Measurements from ENCODE around the gene PLEKHM3.

The PLEKHM3 gene

DNA sequence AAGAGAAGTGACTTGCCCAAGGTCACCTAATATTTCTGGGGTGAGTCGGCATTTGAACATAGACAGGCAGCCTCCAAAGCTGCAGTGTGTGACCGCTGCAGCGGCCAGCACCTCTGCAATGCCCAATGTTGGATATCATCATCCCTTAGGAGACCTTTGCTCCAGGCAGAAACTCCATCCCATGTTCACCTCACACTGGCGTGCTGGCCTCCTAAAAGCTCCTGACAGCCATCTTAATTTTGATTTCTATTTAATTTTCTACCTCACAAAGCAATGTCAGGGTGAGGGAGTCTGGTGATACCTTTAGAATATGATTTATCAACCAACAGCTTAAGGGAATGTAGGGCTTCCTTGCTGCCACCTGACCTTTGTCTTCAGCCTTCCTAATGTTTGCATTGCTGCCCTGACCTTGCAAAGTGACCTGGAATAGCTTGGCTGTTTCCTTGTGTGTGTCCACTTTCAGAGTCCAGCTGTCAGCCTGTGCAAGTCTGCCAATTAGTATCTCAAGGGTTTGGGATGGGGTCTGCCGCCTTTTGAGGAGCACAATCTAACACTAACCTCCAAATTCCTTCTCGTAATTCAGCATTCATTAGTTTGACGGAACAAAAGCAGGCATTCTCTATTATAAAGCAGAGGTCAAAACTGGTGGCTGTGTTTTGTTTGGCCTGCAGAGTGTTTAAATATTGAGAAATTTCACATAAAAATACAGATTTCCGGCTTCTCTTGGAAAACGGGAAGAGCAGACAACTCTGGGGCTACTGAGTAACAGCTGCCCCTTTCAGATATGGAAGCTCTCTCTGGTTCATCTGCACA lies 127.6 kb downstream of the PLEKHM3 start:
- H3K27ac ChIP-seq (ENCODE audit: low read depth, low read length): no peak overlapping the region
- no peaks in the 10 kb centered on the region for H3K9me3 ChIP-seq (ENCODE audit: control insufficient read depth in 5 of 5, low read length in 5 of 5)
- no peak overlapping the region for H3K9ac ChIP-seq (ENCODE audit: low read length in 5 of 5)
- H3K27me3 ChIP-seq (ENCODE audit: control insufficient read depth in 5 of 5, insufficient read depth in 4 of 5, low read length in 5 of 5): no peaks in the 10 kb centered on the region
- H3K4me1 ChIP-seq (ENCODE audit: control insufficient read depth in 5 of 5, insufficient read depth in 5 of 5, low read length in 5 of 5): peaks cover 0 to 24% (median 7%) of the 10 kb centered on the region in 5 donors
- H3K4me3 ChIP-seq (ENCODE audit: low read depth in 1 of 5, low read length in 5 of 5): no peak overlapping the region
- peaks cover 7 to 32% (median 19%) of the 10 kb centered on the region in 5 donors for H3K36me3 ChIP-seq (ENCODE audit: control insufficient read depth in 5 of 5, insufficient read depth in 5 of 5, low read length in 5 of 5)

DNA sequence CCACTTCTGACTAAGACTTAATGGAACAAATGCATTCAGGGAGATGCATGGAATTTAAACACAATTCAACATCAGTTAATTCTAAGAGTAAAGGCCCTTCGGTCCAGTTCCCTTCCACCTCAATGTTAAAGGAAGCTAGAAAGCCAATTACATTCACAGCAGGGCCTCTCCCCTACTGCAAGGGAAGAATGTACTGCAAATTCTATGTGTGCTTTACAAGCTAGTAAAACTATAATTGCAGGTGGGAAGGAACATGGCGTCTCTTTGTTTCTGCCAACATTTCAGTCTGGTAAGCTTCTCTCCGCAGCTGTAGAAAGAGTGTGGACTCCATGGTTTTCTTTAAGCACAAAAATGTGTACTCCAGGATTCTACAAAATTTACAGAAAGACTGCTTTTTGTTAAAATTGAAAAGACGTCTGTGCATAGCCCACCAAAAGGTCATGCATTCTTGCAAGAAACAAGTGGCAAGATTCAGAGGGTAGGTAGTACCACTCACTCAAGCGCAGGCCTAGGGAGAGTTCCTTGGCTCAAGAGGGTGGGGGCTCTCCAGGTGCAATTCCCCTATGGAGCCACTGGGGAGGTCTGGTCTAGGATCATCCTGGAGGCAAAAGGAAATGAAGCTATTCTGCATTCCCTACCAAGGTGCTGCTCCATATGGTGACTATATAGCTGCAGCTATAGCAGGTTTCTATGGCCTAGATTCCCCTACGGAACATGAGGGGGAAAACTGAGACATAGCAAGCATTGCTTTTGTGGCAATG lies 128.6 kb downstream of the PLEKHM3 start:
- Histone ChIP-seq H3K4me1 (ENCODE audit: control insufficient read depth in 5 of 5, insufficient read depth in 5 of 5, low read length in 5 of 5) (peaks cover 0 to 27% (median 9%) of the 10 kb centered on the region in 5 donors), H3K9me3 (ENCODE audit: control insufficient read depth in 5 of 5, low read length in 5 of 5) (no peaks in the 10 kb centered on the region), H3K27me3 (ENCODE audit: control insufficient read depth in 5 of 5, insufficient read depth in 4 of 5, low read length in 5 of 5) (no peaks in the 10 kb centered on the region), H3K36me3 (ENCODE audit: control insufficient read depth in 5 of 5, insufficient read depth in 5 of 5, low read length in 5 of 5) (peaks cover 7 to 28% (median 15%) of the 10 kb centered on the region in 5 donors), H3K27ac (ENCODE audit: low read depth, low read length) (no peak overlapping the region), H3K4me3 (ENCODE audit: low read depth in 1 of 5, low read length in 5 of 5) (no peak overlapping the region), H3K9ac (ENCODE audit: low read length in 5 of 5) (no peak overlapping the region)

DNA sequence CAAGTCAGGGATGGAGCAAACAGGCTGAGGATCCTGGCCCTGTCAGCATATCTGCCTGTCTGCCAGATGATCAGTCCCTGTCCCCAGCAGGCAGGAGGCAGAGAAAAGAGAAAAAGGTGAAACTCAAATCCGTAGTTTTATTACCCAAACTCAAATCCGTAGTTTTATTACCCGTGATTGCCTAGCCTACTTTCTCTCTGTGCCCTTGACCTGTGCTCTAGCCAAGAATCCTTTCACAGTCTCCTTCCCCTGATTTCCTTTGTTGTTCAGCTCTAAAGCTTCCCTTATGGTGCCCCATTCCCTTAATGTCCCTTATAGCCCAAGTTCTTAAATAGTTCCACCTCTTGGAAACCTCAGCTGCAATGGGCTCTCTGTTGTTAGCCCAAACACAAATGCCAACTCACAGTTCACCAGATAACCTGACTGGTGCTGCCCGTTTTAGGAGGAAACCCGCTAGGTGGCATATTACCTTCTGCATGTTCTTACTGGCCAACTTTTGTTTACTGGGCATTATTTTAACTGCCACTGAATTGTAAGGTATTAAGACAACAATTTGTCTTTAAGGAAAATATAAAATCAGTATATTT lies 130.0 kb downstream of the PLEKHM3 start:
- Histone ChIP-seq H3K9ac (ENCODE audit: low read length in 5 of 5) (no peak overlapping the region), H3K27me3 (ENCODE audit: control insufficient read depth in 5 of 5, insufficient read depth in 4 of 5, low read length in 5 of 5) (no peaks in the 10 kb centered on the region), H3K4me1 (ENCODE audit: control insufficient read depth in 5 of 5, insufficient read depth in 5 of 5, low read length in 5 of 5) (peaks cover 0 to 27% (median 9%) of the 10 kb centered on the region in 5 donors), H3K27ac (ENCODE audit: low read depth, low read length) (no peak overlapping the region), H3K36me3 (ENCODE audit: control insufficient read depth in 5 of 5, insufficient read depth in 5 of 5, low read length in 5 of 5) (peaks cover 3 to 15% (median 8%) of the 10 kb centered on the region in 5 donors), H3K9me3 (ENCODE audit: control insufficient read depth in 5 of 5, low read length in 5 of 5) (no peaks in the 10 kb centered on the region), H3K4me3 (ENCODE audit: low read depth in 1 of 5, low read length in 5 of 5) (no peak overlapping the region)

DNA sequence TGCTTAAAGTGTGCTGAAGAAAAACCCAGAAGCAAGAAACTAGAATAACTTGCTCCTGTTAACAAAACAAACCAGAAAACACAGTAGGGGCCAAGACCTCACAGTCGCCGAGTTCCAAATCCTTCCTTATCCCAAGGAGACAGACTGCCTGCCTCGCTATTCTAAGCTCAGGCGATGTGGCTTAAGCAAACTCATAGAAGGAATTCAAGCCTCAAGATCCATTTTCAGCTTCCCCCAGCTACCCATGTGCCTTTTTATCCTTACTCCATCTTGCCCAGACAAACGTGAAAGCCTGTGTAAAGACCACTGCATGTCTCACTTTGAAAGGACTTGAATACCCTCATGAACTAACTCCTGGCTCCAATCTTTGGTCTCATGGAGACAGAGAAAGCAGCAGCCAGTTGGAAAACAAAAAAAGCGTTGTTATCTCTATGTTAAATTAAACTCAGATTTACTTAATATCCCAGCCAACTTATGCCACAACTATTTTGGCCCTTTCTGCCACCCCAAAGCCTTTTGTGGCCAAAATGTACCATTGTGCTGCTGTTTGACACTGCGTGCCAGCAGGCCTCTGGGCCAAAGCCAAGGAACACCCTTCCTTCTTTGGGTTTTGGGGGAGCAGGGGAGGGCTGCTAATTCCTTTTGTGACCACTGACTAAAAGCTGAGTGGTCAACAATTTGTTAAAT lies 132.5 kb downstream of the PLEKHM3 start:
- H3K9me3 ChIP-seq (ENCODE audit: control insufficient read depth in 5 of 5, low read length in 5 of 5): no peaks in the 10 kb centered on the region
- H3K27ac ChIP-seq (ENCODE audit: low read depth, low read length): no peak overlapping the region
- H3K9ac ChIP-seq (ENCODE audit: low read length in 5 of 5): no peak overlapping the region
- H3K4me3 ChIP-seq (ENCODE audit: low read depth in 1 of 5, low read length in 5 of 5): no peak overlapping the region
- H3K36me3 ChIP-seq (ENCODE audit: control insufficient read depth in 5 of 5, insufficient read depth in 5 of 5, low read length in 5 of 5): peaks cover 0 to 4% (median 0%) of the 10 kb centered on the region in 5 donors
- peaks cover 0 to 27% (median 11%) of the 10 kb centered on the region in 5 donors for H3K4me1 ChIP-seq (ENCODE audit: control insufficient read depth in 5 of 5, insufficient read depth in 5 of 5, low read length in 5 of 5)
- H3K27me3 ChIP-seq (ENCODE audit: control insufficient read depth in 5 of 5, insufficient read depth in 4 of 5, low read length in 5 of 5): no peaks in the 10 kb centered on the region

- Histone ChIP-seq H3K27ac (ENCODE audit: low read depth, low read length) (no peak overlapping the region), H3K36me3 (ENCODE audit: control insufficient read depth in 5 of 5, insufficient read depth in 5 of 5, low read length in 5 of 5) (no peaks in the 10 kb centered on the region)
Measured at GRCh38 chr2:207891086-207891844, 134.1 kb downstream of the PLEKHM3 start.

DNA sequence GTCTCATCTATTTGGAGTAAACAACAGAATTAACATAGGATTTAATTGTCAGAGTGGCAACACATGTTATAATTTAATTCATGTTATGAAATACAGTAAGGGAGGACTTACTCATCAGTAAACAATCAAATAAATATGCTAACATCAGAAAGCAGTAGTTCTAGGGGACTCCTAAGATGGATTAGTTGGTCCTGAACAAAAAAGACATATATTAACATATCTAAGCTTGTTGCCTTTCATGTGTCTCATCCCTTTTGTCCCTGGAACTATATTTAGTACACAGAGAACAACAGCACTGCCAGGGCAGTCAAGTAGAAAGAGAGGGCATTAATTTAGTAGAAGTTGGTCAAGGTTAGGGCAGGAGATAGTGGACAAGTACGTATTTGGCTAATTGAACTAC lies 137.8 kb downstream of the PLEKHM3 start:
- no peak overlapping the region for H3K4me3 ChIP-seq (ENCODE audit: low read depth in 1 of 5, low read length in 5 of 5)
- H3K9me3 ChIP-seq (ENCODE audit: control insufficient read depth in 5 of 5, low read length in 5 of 5): no peaks in the 10 kb centered on the region
- no peaks in the 10 kb centered on the region for H3K36me3 ChIP-seq (ENCODE audit: control insufficient read depth in 5 of 5, insufficient read depth in 5 of 5, low read length in 5 of 5)
- H3K9ac ChIP-seq (ENCODE audit: low read length in 5 of 5): no peak overlapping the region
- H3K4me1 ChIP-seq (ENCODE audit: control insufficient read depth in 5 of 5, insufficient read depth in 5 of 5, low read length in 5 of 5): peaks cover 0 to 12% (median under 1%) of the 10 kb centered on the region in 5 donors
- no peaks in the 10 kb centered on the region for H3K27me3 ChIP-seq (ENCODE audit: control insufficient read depth in 5 of 5, insufficient read depth in 4 of 5, low read length in 5 of 5)
- H3K27ac ChIP-seq (ENCODE audit: low read depth, low read length): no peak overlapping the region

More at GRCh38 chr2:207891086-207891844, 134.1 kb downstream of the PLEKHM3 start:
- H3K4me3 ChIP-seq (ENCODE audit: low read depth in 1 of 5, low read length in 5 of 5): no peak overlapping the region
- peaks cover 0 to 17% (median 11%) of the 10 kb centered on the region in 5 donors for H3K4me1 ChIP-seq (ENCODE audit: control insufficient read depth in 5 of 5, insufficient read depth in 5 of 5, low read length in 5 of 5)
- H3K27me3 ChIP-seq (ENCODE audit: control insufficient read depth in 5 of 5, insufficient read depth in 4 of 5, low read length in 5 of 5): no peaks in the 10 kb centered on the region
- H3K9me3 ChIP-seq (ENCODE audit: control insufficient read depth in 5 of 5, low read length in 5 of 5): no peaks in the 10 kb centered on the region
- H3K9ac ChIP-seq (ENCODE audit: low read length in 5 of 5): no peak overlapping the region

DNA sequence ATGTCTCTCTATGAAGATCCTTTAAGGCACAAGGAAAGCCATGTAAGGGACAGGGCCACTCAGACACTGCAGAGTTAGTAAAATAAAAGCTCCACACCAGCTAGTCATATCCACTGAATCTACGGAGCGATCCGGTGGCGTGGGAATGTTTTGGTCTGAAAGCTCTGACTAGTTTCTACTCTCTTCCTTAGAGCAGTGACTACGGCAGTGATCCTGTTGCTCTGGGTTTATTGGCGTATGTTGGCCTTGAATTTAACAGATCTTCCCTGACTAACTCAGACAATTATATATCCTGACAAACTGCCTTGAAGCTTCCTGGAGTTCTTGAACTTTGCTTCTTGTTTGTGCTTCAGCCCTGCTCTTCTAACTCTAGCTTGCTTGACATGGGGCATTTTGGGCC lies 140.3 kb downstream of the PLEKHM3 start:
- Histone ChIP-seq H3K27ac (ENCODE audit: low read depth, low read length) (no peak overlapping the region), H3K9ac (ENCODE audit: low read length in 5 of 5) (no peak overlapping the region), H3K4me1 (ENCODE audit: control insufficient read depth in 5 of 5, insufficient read depth in 5 of 5, low read length in 5 of 5) (peaks cover 0 to 23% (median 5%) of the 10 kb centered on the region in 5 donors)

DNA sequence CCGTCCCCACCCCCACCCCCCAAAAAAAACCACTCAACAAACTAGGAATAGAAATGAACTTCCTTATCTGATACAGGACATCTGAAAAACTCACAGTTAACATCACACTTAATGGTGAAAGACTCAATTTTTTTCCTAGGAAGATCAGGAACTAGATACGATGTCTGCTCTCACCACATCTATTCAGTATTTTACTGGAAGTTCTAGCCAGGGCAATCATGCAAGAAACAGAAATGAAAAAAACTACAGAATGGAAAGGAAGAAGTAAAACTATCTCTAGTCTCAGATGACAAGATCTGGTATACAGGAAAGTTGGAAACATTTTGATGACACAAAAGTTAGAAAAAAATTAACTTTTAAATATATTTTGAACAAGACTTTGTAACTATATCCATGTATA lies 141.2 kb downstream of the PLEKHM3 start:
- Histone ChIP-seq H3K4me1 (ENCODE audit: control insufficient read depth in 5 of 5, insufficient read depth in 5 of 5, low read length in 5 of 5) (peaks cover 0 to 28% (median 12%) of the 10 kb centered on the region in 5 donors), H3K9me3 (ENCODE audit: control insufficient read depth in 5 of 5, low read length in 5 of 5) (no peaks in the 10 kb centered on the region), H3K27me3 (ENCODE audit: control insufficient read depth in 5 of 5, insufficient read depth in 4 of 5, low read length in 5 of 5) (no peaks in the 10 kb centered on the region), H3K27ac (ENCODE audit: low read depth, low read length) (no peak overlapping the region), H3K36me3 (ENCODE audit: control insufficient read depth in 5 of 5, insufficient read depth in 5 of 5, low read length in 5 of 5) (no peaks in the 10 kb centered on the region), H3K4me3 (ENCODE audit: low read depth in 1 of 5, low read length in 5 of 5) (no peak overlapping the region), H3K9ac (ENCODE audit: low read length in 5 of 5) (no peak overlapping the region)

More for the DNA sequence above, 140.3 kb downstream of the PLEKHM3 start:
- Histone ChIP-seq H3K9me3 (ENCODE audit: control insufficient read depth in 5 of 5, low read length in 5 of 5) (no peaks in the 10 kb centered on the region), H3K27me3 (ENCODE audit: control insufficient read depth in 5 of 5, insufficient read depth in 4 of 5, low read length in 5 of 5) (no peaks in the 10 kb centered on the region), H3K4me3 (ENCODE audit: low read depth in 1 of 5, low read length in 5 of 5) (no peak overlapping the region), H3K36me3 (ENCODE audit: control insufficient read depth in 5 of 5, insufficient read depth in 5 of 5, low read length in 5 of 5) (no peaks in the 10 kb centered on the region)

Data from subcutaneous abdominal adipose tissue (tissue), 5 donors.